Mesenteric fat pad (tissue), 1 donor: ENCODE data around the gene IER5L. TPM values are rescaled to one million over a fixed set of nuclear protein-coding genes. Genes with fewer than 3 reads are reported as not detected.
"Not testable (repeated sequence)": the region's sequence is repeated elsewhere in the genome, so short reads cannot be mapped to it uniquely, and the experiment has no call there.

Source experiments
- DNase-seq: peaks from one replicate; pipeline ENCODE4 v3.0.0-alpha.2; 2020; ENCODE audit warnings: low spot score
- total RNA-seq: library from RNA; stranded (reverse); fragmentation: NEBNext Ultra II Directional; extraction: Animal tissue kit (Norgen Biotek cat#: 25700); gene quantifications from one replicate; pipeline ENCODE4 v1.2.1, GENCODE V29; 2021
- donor health status: DM: yes; HTN: yes; CAD: no.

The IER5L gene
- total RNA-seq, 1 donor from 2014 or later, result 13.8 TPM

DNA sequence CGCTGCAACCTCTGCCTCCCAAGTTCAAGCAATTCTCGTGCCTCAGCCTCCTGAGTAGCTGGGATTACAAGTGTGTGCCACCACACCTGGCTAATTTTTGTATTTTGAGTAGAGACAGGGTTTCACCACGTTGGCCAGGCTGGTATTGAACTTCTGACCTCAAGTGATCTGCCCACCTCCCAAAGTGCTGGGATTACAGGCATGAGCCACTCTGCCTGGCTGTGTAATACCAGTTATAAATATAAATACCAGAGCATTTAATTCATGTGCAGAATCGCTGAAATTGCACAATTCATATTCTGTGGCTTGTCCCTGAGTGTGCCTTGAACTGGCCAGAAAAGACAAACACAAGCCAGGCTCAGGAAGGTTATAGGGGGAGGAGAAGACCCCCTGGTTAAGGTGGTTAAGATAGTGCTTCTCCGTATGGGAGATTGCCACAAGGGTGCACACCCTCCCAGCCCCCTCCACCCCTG lies 14.8 kb downstream of the IER5L start:
- not testable (repeated sequence) for DNase-seq

DNA sequence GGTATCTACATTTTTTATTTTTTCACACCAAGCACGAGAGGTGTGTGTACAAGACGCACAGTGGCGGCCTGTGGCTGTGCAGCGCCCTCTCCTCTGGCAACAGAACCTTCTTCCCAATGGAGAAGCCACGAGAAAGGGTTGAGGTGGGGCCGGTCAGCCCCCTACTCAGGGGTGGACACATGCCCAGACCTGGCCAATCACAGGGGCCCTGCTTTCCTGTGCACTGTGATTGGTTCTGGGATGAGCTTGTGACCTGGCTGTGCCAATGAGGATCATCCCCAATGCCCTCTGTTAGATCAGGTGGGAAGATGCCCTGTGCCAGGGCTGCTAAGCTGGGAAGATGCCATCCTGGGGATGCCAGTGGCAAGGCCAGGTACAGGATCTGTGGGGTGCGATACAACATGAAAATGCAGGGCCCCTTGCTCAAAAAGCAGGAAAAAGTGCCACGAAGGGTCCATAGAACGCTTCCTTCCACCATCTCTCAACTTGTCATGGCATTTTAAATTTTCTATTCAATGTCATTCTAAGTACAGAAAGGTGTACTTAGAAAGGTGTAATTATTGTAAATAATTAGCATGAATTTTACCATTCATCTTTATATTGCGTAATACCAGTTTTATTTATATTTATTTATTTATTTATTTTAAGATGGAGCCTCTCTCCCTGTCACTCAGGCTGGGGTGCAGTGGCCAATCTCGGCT lies 15.4 kb downstream of the IER5L start:
- no peak for DNase-seq

DNA sequence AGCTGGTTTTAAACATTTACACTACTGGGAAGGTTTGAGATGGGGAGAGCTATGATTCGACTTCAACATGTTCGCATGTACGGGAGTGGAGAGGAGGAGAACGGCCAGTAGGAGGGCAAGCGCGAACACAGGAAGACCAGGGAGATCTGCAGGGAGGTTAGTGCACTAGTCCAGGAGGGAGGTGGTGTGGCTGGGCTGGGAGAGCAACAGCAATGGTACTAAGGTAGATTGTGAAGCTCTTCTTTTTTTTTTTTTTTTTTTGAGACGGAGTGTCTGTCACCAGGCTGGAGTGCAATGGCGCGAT lies 16.6 kb downstream of the IER5L start:
- no peak for DNase-seq

DNA sequence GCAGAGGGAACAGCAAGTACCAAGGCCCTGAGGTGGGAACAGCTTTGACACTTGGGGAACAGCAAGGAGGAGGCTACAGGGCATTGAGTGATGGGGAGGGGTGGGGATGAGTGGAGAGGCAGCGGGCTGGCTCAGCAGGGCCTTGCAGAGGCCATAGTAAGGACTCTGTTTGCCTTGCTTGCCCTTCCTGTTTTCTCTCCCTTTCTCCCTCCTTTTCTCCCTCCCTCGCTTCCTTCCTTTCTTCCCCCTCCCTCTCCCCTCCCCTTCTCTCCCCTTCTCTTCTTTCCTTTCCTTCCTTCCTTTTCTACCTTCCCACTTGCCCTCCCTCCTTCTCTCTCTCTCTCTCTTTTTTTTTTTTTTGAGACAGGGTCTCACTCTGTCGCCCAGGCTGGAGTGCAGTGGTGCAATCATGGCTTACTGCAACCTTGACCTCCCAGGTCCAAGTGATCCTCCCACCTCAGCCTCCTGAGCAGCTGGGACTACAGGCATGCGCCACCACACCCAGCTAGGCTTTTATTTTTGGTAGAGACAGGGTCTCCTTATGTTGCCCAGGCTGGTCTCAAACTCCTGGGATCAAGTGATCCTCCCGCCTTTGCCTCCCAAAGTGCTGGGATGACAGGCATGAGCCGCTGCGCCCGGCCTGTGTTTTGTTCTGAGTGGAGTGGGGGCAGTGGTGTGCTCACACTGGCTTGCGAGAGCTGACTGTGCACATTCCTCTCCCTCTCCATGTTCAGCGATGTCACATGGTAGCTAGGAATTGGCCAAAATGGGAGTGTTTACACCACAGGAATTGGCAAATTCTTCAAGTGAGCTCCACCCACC lies 17.1 kb downstream of the IER5L start:
- no peak for DNase-seq

DNA sequence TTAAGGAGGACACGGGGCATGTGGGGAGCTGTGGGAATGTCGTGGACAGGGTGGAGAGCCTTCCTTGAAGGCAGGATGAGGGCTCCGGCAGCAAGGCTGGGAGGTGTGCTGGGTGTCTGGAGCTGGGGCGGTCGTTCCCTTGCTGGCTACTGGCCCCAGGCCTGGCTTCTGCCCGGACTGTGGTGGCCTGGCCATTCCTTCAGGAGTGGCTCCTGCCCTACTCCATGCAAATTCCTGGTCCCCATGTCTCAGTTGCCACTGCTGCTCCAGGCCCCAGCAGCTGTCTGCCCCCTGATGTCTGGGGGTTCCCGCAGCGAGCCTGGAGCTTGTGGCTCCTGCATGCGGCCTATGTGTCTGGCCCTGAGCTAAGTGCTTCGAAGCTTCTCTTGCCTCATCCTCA lies 21.9 kb downstream of the IER5L start:
- no peak for DNase-seq

DNA sequence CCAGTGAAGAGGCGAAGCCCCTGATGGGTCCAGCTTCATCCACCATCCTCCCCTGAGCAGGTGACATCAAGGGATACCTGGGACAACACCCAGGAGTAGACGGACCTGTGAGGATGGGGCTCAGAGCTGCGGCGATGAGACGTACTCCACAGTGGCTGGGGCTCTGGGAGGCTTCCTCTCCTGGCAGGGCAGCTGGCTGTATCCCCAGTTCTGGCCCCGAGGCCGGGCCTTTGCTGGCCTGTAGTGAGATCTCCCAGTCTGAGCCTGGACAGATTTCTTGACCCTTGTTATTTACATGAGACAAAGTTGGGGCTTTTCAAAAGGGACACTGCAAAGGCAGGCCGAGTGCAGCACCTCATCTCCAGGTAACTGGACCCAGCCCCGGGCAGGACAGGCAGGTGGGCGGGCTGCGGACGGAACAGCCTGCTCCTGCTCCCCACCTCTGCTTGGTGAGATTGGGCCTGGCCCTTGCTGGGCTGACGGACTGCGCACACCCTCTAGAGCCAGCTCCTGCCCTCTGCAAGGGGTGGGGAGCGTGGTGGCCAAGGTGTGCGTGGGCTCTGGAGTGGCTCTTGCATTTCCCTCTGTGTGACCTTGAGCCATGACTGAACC lies 23.1 kb downstream of the IER5L start:
- DNase-seq, result no peak

DNA sequence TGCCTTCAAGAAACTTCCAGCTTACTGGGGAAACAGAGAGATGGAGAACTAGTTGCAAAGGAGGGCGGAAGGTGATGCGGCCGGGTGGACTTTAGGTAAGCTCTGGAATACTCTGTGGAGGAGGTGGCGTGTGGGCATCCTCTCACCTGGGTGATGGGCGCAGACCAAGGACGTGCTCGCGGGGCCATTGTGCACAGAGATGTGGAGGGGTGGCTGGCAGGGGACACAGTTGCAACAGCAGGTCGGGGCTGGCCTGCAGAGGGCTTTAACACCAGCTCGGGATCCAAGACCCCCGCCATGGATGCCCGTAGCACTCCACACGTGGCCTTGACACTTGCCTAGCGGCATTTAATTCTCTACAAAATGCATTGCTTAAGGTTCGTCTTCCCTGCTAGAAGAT lies 26.6 kb downstream of the IER5L start:
- DNase-seq, result no peak

DNA sequence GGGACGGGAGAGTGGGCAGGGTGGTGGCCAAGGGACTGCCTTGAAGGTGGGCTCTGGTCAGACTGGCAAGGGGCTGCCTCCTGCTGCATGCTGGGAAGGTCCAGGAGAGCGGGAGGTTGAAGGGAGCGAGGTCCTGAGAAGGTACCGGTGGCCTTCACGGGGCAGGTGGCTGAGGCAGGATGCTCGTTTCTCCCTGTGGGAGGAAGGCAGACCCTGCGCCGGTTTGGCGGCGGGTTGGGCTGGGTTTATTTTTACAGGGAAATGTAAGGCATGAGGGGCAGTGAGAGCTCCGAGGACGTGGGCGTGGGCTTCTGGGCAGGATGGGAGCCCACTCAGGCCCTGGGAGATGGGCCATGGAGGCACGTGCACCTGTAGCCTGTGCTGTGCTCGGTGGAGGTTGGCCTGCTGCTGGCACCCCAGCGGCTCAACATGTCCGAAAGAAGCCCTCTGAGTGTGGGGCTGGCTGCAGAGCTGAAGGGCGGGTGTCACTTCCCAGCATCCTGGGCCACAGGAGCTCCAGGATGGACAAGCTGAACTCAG lies 27.3 kb downstream of the IER5L start:
- DNase-seq, result no peak

DNA sequence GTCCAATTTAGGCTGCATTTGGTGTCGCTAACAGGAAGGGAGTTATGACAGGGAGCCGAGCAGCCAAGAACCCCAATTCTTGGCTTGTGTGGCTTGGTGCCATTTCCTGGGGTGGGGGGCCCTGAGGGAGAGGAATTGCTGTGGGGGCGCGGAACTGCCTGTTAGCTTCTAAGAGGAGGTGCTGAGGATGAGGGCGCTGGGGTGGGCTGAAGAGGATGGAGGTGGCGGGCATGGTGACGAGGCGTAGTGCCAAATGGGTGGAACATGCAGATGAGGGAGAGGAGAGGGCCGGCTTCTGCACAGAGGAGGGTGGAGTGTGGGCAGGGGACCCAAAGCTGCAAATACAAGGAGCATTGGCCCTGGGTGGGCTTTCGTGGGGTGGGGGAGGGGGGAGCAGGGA lies 27.9 kb downstream of the IER5L start:
- no peak for DNase-seq

DNA sequence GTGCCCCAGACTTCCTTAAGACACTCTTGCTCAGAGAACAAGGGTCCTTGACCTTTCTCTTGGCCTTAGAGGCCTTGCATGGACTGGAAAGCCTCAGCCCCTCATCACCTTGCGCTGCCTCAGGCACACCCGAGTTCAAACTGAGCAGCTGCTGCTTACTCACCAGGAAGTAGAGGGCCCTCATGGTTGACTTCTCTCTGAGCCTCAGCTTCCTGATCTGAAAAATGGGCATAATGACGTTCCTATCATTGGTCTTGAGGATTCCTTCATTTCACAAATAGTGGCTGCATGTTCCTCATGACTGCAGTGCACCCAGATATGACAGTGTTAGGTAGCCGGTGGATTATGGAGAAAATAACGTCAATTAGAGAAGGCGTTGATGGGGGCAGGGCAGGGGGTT lies 28.6 kb downstream of the IER5L start:
- no peak for DNase-seq

DNA sequence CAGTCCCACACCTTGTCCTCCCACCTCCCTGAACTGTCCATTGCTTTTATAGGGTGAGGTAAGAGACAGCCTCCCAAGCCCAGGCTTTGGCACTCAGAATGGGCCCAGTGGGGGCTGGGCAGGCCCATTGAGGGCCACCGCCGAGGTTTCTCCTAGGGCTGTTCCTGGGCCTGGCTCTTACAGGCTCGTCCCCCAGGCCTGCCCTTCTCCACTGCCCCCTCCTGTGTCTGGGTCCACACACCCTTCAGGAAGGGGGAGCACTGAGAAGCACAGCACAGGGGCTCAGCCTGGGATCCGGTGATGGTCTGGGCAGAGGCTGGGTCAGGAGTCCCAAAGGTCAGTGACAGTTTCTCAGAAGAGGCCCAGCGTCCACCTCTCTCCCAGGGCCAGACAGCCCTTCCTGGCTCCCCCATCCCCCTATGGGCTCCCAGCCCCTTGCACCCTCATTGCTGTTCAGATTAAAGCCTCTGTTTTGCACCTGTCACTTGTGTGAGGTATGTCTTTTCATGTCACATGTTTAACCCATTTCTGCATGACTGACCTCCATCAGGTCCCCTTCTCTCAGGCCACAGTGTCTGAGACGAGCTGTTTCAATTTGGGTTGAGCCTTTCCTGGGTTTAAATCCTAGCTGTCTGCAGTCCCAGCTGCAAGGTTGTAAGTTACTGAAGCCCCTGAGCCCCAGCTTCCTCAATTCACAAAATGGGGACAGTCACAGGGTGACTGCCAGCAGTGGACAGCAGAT lies 29.4 kb downstream of the IER5L start:
- no peak for DNase-seq

DNA sequence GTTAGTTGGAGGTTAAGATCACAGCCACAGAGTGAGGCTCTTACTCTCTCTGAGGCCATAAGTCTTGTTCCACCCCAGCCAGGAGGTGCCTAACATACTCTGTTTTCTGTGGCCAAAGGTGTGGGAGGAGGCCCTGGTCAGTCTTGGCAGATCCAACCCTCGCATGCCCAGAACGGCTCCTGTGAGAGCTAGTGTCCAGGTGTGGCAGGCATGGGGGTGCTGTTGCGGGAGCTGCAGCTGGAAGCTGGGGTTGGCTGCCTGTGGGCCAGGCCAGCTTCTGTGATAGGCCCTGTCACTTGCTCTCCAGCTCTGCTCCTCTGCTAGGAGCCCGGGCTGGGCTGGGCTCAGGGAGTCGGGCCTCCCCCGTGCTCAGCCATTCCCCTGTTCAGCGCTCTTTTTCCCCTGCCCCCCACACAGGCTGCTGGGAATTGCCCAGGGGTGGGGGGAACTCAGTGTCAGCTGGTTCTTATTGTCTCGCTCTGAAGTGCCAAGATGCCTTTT lies 31.6 kb downstream of the IER5L start:
- DNase-seq, result no peak

DNA sequence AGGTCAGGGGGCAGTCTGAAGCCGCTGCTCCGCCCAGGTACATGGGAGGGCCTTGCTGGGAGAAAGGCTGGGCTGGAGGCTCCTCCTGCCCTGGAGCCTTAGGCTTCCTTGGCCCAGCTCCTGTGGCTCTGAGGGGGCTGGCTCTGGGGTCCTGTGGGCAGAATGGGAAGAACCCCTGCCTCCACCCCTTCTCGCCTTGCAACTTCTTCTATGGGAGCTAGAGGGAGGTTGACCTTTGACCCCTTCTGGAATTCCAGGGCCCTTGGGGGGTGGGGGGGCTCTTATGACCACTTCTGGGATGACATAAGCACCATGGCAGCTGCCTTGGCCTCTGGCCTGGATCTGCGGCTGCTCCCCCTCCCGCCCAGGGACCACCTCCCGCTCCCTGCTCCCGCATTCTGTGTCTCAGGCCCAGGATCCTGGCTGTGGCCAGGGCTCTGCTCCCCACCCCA lies 32.2 kb downstream of the IER5L start:
- no peak for DNase-seq

DNA sequence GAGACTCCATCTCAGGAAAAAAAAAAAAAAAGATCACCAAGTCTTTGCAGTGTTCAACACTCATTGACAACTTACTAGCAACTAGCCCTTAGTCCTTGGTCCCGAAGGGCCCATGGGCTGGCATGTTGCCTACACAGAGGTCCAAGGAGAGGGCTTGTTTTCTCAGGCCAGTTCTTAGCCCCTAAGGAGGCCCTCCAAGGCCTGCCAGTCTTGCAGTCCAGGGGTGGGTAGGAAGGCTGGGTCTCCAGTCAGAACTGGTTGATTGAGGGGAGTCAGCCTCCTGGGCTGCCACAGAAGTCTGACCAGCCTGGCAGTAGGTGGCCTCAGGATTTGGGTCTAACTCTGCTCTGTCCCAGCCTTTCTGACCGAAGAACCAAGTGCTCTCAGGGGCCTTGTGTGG lies 32.7 kb downstream of the IER5L start:
- DNase-seq, result no peak

DNA sequence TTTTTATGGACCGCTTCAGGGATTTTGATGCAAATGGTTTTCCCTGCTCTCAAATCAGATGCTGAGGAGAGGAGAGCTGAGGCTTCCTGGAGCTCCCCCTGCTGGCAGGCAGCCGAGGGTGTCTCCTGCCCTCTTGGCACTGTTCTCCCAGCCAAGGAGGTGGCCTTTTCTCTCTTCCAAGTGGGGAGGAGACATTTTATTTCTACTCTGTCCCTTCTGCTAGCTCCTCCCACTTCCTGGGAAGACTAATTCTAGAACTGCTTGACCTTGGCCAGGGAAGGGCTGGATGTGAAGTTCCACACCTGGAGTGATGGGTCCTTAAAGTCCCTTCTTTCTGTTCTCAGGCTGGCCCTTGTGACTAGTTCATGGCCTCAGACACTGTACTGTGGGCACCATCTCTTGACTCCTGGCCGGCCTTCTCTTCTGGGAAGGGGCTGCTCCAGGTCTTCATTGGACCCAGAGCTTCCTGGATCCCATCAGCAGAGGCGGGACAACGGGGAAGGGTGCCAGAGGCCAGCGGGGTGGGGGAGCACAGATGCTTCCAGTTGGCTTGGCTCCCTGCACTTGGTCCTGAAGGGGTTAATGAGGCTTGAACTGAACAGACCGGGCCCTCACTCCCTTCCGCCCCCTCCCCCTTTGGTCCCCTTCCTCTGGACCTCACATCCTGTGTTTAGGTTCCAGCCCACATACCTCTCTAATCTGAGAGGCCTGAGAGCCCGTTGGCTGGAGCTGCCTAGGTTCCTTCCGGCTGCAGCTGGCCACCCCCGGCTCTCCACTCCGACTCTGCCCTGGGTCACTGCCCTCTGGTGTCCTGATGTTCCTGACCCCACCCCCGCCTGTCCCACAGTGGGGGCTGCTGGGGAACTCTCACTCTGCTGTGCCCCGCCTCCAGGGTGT lies 34.8 kb downstream of the IER5L start:
- peak; percentile 94 for DNase-seq

DNA sequence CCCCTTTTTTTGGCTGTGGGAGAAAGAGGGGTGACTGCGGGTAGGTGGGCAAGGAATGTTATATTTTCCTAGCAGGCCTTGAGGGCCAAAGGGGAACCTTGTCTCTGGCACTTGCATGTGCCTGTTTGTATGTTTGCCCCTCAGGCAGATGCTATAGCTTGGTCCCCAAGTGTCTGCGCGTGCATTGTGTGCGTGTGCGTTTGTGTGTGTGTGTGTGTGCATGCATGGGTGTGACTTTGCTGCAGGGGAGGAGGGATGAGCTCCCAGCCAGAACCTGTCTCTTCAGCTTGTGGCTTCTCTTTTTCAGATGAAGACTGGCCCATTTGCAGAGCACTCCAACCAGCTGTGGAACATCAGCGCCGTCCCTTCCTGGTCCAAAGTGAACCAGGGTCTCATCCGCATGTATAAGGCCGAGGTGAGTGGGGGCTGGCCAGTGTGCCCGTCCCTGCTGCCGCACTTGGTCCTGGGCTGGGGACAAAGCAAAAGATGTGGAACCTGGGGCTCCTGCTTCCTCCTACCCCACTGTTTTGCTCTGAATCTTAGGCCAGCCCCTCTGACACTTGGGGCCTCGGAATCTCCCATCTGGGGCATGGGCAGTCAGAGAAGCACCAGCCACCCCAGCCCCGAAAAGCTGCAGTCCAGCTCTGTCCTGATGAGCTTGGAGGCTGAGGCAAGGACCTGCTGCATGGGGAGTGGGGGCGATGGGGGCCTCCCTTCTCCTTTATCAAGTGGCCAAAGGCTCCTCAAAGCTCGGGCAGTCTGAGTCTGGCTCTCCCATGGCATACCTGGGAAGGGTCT lies 35.7 kb downstream of the IER5L start:
- no peak for DNase-seq

DNA sequence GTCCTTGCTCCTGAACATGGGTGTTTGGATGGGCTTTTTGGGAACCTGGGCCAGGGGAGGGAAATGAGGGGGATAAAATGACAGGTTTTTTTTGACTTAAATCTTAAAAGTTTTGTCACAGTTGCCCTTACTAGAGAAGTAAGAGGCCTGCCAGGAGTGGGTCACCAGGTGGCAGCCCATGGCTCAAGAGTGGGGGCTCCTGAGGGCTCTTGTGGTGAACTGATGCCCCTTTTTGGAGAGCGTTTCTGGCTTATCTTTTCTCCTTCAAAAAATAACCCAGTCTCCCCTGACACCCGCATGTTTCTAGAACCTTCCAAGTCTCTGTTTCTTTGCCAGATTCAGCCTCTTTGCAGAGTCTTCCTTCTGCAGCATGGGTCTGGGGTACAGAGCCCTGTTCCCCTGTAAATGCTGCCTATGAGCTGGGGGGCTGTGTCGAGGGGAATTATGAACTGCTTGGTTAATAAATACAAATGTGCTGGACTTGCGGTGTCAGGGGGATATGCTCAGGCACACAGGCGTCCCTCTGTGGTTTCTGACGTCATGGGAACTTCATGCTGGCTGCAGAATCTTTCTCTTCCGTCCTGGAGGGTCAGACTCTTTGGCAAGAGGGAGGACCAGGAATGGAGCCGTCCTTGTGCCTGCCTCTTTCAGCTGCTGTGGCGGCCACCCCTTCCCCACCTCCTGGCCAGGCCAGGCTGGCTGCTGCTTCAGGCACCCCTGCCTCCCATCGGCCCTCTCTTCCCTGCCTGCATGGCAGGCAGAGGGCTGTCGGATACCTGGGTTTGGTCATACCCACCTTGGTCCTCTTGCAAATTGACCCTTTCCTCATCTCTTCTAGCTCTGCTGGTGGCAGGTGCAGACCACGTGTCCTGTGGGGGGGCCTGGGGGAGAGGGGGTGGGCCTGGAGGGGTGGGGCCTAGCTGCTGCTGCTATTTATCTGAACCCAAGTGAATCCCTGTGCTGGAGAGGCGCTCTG lies 36.7 kb downstream of the IER5L start:
- DNase-seq, result no peak
